Measurements from ENCODE around the gene MOB4.
"Not testable (repeated sequence)": the region's sequence is repeated elsewhere in the genome, so short reads cannot be mapped to it uniquely, and the experiment has no call there.

The MOB4 gene

DNA sequence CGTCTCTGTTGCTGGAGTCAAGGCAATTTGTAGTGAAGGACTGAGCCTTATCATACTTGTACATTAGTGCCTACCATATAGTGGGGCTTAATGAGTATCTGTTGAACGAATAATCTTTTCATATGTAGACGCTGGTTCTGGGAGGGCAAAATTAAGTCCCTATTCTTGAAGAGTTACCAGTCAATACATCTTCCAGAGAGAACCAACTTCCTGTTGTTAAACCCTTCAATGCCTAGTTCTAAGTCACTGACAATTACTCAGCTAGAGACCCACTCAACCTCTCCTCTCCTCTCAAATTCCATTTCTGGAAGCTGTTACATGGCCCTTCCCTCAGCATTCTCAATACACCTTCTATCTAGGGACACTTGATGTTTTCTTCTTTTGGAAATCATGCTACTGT, 1.1 kb upstream of the MOB4 start:
- no peak for DNase-seq (ENCODE audit: low spot score)

DNA sequence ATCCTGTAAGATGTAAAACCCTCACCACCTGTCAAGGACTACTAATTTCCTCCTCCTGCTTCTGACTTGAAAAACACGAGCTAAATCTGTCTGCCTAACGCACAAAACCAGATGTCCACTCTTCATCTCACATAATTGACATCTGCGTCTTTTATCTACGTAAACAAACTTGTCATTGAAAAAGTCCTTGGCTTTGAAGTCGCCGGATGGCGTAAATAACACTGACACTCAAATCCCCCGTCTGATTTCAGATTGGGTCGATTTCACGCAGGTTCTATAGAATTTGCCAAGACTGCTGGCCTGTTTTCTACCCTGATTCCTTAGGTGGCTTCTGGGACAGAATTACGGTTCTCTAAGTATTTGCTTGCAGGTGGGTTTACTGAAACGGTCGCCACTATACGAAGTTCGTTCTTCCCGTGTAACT, 539 bp upstream of the MOB4 start:
- DNase-seq (ENCODE audit: low spot score): no peak

DNA sequence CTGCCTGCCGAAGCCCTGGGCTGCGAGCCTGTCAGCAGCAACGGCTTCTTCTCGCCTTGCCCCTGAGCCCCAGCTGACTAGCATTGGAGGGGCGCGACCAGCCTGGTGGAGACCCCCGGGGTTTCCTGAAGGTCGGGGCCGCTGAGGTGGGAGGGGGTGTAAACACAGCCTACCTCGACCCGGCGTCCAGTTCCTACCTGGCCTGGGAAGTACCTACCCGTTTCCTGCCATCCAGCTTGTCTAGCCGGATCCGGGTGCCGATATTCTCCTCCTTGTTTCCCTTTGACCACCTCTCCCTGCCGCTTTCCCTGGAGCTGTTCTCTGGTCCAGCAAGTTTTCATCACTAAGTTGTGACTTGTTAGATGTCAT, 511 bp downstream of the MOB4 start:
- DNase-seq (ENCODE audit: low spot score): no peak

DNA sequence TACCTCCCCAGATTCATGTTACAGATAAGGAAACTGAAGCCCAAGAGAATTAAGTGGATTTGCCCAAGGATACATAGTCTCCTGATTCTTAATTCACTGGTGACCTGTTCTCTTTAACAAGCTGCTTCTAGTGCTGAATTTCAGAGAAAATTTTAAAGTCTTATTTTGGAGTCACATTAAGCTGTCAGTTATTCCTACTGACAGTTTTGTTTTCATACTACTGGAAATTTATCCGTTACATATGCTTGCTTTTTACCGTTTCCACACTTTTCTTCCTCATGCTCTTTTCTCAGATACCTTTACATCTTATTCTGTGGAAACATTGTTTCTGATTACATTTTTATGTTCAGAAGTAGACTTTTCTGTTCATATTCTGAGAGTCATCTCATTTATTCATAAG, 1.3 kb downstream of the MOB4 start:
- DNase-seq (ENCODE audit: low spot score): no peak

DNA sequence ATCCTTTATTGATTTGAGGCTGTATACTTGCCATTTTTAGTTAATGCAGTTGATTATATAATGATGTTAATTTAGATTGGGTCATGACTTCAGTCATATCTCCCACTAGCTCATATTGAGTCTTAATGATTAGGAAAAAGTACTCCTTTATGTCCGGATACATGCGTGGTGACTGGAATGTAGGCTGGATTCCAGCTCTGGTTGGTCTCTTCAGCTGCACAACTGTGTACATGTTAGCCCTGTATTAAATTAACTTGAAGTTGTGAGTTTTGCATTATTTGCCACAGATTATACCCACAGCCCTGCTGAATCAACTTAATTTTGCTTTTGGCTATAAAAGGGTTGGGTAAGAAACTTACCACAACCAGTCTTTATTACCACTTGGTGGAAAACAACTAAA, 22.5 kb downstream of the MOB4 start:
- DNase-seq (ENCODE audit: low spot score): no peak

DNA sequence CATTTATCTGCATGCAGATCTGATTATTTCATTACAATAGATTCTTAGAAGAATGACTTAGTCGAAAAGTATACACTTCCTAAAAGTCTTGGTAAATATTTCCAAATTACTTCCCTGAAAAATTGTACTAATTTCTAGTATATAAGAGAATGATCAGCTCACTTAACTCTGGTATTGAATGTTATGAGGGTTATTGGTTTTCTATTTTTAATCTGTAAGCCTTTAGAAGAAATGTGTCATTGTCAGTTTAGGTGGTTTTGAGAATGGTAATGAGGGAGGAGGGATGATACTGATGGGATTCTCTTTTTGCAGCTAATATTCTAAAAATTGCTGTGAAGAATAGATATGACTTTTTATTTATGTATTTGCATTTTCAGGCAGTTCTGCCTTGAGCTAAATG, 23.9 kb downstream of the MOB4 start:
- DNase-seq (ENCODE audit: low spot score): no peak

DNA sequence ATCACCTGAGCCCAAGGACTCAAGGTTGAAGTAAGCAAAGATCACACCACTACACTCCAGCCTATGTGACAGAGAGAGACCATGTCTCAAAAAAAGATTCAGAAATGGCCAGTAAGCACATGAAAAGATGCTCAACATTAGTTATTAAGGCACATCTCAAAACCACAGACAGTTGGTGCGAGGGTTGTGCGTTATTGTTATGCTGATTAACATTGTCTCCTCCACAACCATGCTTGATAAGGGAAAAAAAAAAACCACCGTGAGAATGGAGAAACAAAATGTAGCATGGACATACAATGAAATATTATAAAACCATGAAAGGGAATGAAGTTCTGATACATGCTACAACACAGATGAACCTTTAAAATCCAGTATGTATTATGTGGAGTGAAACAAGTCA, 27.3 kb downstream of the MOB4 start:
- no peak for DNase-seq (ENCODE audit: low spot score)

DNA sequence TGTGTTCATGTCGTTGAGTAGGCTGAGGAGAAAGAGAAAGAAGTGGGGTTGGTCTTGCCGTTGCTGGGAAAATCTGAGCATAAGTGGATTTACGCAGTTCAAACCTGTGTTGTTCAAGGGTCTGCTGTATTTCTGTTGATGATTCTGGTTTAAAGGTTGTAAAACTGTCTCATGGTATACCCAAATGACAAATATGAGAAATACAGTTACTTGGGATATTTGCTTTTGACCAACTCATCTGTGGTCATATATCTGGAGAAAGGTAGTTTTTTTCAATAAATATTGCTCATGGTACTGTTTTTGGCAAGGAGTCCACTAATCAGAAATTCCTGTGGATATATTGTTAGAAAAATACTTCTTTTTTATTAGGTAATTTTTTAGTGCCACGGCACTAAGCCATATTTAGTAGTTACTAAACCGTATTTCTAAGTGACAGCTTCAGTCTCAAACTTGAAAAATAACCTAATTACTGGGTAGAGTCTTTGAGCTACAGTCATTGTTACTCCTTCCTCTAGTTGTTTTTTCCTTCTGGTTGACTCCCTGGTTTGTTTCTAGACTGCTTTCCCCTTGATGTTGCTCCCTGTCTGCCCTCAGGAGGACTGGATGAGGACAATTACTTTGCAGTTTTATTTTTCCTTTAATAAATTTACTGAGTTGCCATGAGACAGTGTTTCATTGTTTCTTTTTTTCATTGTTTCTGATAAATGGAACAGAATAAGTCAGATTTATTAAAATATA, 31.5 kb downstream of the MOB4 start:
- DNase-seq (ENCODE audit: low spot score): no peak

DNA sequence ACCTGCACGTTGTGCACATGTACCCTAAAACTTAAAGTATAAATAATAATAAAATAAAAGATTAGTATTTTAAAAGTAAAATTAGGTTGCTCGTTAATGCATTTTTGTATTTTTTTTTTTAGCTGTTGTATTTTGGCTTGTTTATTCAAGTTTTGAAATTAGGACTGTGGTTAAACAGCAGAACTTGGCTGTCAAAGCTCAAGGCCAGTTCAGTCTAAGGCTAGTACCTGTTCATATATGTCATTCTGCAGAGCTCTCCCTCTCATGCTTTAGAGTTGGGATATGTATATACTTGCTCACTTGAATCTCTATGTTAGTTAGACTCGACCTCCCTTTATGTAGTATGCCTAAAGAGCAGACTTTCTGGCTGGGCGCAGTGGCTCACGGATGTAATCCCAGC, 32.7 kb downstream of the MOB4 start:
- DNase-seq (ENCODE audit: low spot score): no peak

DNA sequence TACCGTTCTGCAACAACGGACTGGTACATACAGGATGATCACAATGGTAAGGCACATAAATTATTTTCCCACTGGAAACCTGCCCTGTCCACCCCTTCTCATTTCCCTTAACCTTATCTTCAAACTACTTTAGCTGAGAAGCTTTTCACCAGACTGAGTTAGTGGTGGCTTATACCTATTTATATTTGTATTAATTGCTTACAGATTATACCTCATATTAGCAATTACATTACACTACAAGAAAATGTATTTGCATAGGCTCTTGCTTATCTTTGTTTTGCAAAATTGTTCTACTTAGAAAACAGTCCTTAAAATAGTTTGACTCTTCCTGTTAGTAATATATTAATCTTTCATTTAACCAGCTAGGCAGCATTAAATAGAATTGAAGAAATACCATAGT, 35.4 kb downstream of the MOB4 start:
- DNase-seq (ENCODE audit: low spot score): not testable (repeated sequence)

DNA sequence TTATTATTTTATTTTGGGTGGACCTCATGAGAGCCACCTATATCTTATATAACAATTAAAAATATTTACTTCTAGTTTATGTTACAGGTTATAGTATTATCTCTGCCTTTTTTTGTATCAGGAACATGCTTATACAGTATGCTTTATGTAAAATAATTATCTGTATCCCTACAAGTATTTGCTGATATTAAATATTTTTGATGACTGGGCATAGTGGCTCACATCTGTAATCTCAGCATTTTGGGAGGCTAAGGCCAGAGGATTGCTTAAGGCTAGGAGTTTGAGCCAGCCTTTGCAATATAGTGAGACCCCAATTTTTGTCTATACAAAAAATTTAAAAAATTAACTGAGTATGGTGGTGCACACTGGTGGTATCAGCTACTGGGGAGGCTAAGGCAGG, 39.6 kb downstream of the MOB4 start:
- no peak for DNase-seq (ENCODE audit: low spot score)

DNA sequence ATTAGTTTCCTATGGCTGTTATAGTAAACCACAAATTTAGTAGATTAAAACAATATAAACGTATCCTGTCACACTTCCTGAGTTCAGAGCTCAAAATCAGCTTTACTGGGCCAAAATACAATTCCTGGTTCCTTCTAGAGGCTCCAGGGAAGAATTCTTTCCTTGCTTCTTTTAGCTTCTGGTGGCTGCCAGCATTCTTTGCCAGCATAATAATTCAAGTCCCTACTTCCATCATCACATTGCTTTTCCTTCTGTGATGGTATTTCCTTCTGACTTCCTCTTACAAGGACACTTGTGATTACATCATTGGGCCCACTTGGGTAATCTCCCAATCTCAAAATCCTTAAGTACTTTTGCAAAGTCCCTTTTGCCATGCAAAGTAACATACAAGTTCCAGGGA, 40.6 kb downstream of the MOB4 start:
- DNase-seq (ENCODE audit: low spot score): no peak

DNA sequence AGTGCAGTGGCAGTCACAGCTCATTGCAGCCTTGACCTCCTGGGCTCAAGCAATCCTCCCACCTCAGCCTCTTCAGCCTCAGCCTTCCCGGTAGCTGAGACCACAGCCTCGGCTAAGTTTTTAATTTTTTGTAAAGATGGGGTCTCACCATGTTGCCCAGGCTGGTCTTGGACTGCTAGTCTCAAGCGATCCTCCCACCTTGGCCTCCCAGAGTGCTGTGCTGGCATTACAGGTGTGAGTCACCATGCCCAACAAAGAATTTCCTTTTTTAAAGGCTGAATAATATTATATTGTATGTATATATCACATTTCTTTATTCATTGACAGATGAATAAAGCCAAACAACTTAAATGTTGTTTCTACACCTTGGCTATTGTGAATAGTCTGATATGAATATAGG, 42.5 kb downstream of the MOB4 start:
- no peak for DNase-seq (ENCODE audit: low spot score)

DNA sequence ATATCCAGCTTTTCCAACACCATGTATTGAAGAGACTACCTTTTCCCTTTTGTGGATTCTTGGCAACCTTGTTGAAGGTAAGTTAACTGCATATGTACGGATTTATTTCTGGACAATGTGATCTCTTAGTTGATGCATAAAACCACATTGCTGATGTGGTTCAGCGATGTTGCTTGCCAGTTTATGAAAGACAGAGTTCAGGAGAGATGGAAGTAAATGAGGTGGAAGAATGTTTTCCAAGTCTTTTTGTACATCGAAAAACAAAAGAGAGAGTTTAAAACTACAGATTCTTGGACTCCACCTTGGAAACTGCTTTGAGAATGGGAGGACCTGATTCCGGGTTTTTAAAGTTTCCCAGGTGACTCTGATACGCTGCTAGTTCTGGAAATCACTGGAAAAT, 43.8 kb downstream of the MOB4 start:
- DNase-seq (ENCODE audit: low spot score): no peak

DNA sequence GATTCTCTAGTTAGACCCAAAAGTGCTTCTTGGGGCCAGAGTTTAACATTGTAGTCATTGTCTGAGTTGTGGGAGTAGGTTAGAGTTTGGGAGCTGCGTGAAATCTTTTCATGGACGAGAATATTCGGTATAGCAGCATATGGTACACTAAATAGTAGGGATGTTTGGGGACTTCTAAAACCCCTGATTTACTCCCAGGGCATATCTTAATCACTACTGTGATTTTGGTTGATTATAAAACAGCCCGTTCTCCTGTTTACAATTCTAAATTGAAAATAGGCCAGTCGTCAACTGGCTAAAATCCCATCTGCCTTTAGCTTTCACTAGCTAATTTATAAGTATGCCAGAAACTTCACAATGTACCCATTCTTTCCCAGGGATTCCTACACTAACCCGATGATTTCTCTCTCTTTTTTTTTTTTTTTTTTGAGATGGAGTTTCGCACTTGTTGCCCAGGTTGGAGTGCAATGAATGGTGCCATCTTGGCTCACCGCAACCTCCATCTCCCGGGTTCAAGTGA, 44.3 kb downstream of the MOB4 start:
- DNase-seq (ENCODE audit: low spot score): no peak

DNA sequence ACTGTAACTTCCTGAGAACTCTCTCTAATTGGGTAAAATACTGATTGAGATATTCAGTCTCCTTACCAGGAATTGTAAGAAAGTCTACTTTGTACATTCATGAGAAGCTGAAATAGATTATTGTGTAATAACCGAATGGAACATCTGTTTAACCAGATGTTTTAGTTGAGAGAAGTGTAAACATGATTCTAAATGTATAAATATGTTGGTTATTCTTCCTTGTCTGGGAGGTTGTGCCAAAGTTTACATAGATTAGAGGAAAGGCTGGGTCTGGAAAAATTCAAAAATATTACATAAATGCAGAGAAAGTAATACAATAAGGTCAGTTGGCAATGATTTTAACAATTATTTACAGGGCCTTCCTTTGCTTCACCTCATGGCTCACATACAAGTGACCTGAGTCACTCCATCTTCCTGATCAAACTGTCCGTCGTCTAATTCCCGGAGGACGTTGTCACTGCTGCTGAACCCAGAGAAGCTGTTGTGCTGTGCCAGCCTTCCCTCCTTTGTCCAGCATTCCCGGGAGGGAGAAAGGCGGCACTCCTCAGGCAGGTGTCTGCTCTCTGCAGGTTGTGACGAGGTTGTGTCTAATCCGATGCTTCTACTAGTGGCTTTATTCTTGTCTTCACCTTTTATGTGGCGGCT, 55.9 kb downstream of the MOB4 start:
- no peak for DNase-seq (ENCODE audit: low spot score)

DNA sequence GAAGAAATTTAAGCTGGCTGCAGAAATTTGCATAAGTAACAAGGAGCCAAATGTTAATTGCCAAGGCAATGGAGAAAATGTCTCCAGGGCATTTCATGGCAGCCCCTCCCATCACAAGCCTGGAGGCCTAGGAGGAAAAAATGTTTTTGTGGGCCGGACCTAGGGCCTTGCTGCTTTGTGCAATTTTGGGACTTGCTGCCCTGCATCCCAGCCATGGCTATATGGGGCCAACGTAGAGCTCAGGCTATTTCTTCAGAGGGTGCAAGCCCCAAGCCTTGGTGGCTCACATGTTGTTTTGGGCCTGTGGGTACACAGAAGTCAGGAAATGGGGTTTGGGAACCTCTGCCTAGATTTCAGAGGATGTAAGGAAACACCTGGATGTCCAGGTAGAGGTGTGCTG, 57.7 kb downstream of the MOB4 start:
- no peak for DNase-seq (ENCODE audit: low spot score)

DNA sequence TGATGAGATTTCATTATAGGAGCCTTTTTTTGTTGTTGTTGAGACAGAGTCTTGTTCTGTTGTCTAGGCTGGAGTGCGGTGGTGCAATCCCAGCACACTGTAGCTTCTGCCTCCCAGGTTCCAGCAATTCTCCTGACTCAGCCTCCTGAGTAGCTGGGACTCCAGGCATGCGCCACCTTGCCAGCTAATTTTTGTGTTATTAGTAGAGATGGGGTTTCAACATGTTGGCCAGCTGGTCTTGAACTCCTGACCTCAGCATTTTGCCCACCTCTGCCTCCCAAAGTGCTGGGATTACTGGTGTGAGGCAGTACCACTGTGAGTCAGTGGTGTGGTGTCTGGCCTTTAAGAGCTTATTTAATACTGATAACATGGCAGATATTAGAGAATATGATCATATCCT, 60.1 kb downstream of the MOB4 start:
- no peak for DNase-seq (ENCODE audit: low spot score)

DNA sequence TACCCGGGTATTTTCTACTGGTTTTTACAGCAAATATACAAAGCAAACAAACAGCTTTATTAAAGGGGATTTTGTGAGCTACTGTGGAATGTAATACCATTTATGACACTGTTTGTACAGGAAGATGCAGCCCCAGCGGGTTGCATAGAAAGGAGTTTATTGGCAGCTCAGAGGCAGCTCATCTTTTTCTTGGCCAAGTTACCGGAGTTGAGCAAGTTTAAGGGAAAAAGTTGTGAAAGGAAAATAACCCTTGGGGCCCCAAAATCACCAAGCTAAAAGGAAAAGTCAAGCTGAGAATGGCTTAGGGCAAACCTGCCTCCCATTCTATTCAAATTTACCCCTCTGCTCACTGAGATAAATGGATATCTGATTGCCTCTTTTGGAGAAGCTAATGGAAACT, 60.8 kb downstream of the MOB4 start:
- no peak for DNase-seq (ENCODE audit: low spot score)

DNA sequence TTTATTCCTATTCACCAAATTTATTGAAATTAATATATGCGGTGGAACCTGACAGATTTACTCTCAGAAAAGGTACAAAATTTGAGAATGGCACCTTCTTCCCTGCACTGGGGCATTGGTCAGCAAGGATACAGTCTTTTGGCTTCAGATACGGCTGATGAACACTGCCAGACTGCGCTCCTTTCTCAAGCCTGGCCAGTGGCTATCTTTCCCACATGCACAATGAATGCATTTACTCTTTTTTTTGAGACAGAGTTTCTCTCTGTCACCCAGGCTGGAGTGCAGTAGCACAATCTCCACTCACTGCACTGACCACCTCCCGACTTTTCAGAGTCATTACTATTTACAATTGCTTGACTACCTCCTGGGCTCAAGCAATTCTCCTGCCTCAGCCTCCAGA, 61.6 kb downstream of the MOB4 start:
- no peak for DNase-seq (ENCODE audit: low spot score)

DNA sequence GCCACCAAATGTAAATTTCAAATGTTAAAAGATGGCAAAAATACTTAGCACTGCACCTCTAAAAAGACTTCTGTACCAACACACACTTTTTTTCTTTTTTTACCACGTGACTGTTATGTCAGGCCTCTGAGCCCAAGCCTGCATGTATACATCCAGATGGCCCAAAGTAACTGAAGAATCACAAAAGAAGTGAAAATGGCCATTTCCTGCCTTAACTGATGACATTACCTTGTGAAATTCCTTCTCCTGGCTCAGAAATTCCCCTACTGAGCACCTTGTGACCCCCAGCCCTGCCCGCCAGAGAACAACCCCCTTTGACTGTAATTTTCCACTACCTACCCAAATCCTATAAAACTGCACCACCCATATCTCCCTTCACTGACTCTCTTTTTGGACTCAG, 62.4 kb downstream of the MOB4 start:
- DNase-seq (ENCODE audit: low spot score): not testable (repeated sequence)

DNA sequence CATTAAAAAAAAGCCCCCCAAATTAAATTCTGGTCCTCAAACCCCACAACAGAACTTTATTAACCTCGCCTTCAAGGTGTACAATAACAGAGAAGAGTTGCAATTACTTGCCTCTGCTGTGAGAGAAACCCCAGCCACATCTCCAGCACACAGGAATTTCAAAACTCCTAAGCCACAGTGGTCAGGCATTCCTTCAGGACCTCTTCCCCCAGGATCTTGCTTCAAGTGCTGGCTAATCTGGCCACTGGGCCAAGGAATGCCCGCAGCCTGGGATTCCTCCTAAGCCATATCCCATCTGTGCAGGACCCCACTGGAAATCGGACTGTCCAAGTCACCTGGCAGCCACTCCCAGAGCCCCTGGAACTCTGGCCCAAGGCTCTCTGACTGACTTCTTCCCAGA, 64.3 kb downstream of the MOB4 start:
- DNase-seq (ENCODE audit: low spot score): not testable (repeated sequence)

DNA sequence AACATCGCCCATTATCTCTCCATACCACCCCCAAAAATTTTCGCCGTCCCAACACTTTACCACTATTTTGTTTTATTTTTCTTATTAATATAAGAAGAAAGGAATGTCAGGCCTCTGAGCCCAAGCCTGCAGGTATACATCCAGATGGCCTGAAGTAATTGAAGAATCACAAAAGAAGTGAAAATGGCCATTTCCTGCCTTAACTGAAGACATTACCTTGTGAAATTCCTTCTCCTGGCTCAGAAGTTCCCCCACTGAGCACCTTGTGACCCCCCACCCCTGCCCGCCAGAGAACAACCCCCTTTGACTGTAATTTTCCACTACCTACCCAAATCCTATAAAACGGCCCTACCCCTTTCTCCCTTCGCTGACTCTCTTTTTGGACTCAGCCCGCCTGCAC, 71.4 kb downstream of the MOB4 start:
- DNase-seq (ENCODE audit: low spot score): not testable (repeated sequence)

Data from left forelimb (tissue), 1 donor.